ENCODE results near the gene PCDHB15.
"Not testable (repeated sequence)": the region's sequence is repeated elsewhere in the genome, so short reads cannot be mapped to it uniquely, and the experiment has no call there.

- TF ChIP-seq BHLHE40 (IDR thresholded peaks at IDR 0.05; ENCODE audit: borderline replicate concordance); ARNT (IDR thresholded peaks at IDR 0.05); SP1 (IDR thresholded peaks at IDR 0.05): not testable (repeated sequence)
- TF ChIP-seq, protein P1, sequence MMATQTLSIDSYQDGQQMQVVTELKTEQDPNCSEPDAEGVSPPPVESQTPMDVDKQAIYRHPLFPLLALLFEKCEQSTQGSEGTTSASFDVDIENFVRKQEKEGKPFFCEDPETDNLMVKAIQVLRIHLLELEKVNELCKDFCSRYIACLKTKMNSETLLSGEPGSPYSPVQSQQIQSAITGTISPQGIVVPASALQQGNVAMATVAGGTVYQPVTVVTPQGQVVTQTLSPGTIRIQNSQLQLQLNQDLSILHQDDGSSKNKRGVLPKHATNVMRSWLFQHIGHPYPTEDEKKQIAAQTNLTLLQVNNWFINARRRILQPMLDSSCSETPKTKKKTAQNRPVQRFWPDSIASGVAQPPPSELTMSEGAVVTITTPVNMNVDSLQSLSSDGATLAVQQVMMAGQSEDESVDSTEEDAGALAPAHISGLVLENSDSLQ (IDR thresholded peaks at IDR 0.05) = not testable (repeated sequence)
Measured at GRCh38 chr5:141210849-141211248, 34.3 kb upstream of the PCDHB15 start.

All from HEK293T (cell line).